T47D (cell line): Measurements from ENCODE around the gene CCK.

Experiments
- DNase-seq, 2 experiments: peaks; one replicate each; pipeline versions ENCODE4 v3.0.0 to v3.0.0-alpha.2; 2011 to 2012; ENCODE audit warnings: low read depth in 1 of 2, low spot score in 1 of 2
- JUND ChIP-seq: IDR thresholded peaks from 2 replicates; pipeline ENCODE4 v1.6.1; 2012; ENCODE audit warnings: low read depth
- in situ Hi-C: cut with HindIII; loops from 2 replicates; pipeline ENCODE4 v1.10.0; 2016; ENCODE audit warnings: low sequenced_read_pairs, low pct_unique_long_range_greater_than_20kb

Gene CCK

DNA sequence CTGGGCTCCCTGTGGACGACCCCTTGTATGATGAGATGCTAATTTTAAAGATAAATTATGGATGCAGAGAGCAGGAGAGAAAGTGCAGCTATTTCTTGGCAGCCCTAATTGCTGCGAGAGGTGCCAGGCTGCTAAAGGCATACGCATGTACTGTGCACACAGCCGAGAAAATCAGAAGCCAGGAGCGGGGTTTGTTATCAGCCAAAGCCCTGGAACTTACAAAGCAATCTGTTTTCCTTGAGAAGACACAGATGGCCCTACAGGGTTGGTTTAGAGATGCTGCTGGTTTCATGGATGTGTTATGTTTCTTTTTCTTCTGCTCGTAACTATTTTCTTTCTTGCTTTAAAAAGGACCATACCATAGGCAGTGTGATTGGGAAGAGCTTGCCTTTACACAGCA is 11.7 kb upstream of the CCK start:
- TF ChIP-seq JUND = no peak
- in situ Hi-C loops = no loop called here
- no peak for DNase-seq

DNA sequence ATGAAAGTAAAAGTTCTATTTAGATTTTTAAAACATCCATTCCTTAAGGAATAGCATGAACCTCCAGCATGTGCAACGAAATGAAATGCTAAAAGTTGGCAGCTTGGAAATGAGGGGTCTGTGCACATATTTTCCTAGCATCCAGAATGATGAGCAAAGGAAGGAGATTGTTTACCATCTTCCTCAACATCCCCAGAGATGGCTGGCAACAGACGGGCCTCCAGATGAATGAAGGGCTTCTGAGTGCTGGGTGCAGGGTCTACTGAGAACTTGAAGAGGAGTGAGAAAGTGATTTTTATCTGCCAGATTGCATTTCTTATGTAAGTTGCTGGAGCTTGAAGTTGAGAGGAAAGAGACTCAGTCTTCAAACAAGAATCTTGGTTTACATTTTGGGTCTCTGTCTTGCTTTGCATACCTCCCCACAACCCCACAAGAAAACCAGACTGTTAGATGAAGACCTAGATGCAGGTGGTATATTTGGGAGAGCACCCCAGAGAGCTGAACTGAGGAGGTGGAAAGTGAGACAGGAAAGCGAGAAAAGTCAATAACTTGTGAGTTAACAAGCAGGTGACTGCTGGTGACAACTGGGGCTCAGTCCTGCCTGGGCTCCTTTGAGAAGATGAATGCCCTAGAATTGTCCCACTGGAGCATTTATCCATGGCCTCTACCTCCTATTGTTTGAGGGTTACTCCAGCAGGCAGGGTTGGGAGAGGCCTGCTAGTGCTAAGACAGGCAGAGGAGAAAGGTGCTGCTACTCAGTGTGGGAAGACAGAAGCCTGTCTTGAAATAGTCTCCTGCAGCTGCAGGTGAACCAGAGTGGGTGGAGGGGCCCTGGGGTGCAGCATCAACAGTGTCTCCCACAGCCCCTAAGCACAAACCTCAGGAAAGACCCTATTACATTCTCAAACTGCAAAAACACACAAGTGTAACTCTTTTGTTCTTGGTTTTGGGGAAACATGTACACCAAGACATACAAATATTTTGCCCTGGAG is 10.5 kb upstream of the CCK start:
- no peak for DNase-seq
- in situ Hi-C loops = no loop called here
- no peak for TF ChIP-seq JUND

DNA sequence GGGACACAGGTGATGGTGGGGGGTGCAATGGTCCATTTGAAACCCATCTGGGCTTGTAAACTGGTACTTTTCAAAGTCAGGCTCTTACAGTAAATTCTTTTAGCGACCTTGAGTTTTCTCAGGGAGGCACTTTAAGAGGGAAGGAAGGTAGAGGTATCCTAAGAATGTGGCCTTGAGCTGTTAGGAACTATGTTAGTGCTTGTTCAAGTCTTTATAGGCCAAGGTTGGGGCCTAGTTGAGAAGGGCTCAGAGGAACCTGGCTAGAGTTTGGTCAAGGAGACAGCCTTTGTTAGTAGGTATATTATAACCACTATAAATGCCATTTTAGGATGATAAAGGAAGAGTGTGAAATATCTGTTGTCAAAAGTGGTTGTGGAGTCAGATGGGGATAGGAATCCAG is 9.2 kb upstream of the CCK start:
- TF ChIP-seq JUND = no peak
- in situ Hi-C loops = no loop called here

DNA sequence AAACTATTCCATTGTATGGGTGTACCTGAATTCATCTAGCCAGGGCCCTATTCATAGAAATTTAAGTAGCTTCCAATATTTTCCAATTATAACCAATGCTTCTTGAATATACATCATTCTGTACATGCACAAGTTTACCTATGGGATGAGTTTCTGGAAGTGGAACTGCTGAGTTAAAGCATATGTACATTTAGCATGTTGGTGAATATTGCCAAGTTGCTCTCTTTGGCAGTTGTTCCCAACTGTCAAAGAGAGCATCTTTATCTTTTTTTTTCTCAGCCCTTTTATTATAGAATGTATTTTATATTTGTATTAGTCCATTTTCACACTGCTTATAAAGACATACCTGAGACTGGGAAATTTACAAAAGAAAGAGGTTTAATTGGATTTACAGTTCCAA is 8.3 kb upstream of the CCK start:
- in situ Hi-C loops = no loop called here
- no peak for TF ChIP-seq JUND
- DNase-seq = no peak

More for the DNA sequence above, 9.2 kb upstream of the CCK start:
- DNase-seq = peak in 1 of 2 experiments; percentile 9

DNA sequence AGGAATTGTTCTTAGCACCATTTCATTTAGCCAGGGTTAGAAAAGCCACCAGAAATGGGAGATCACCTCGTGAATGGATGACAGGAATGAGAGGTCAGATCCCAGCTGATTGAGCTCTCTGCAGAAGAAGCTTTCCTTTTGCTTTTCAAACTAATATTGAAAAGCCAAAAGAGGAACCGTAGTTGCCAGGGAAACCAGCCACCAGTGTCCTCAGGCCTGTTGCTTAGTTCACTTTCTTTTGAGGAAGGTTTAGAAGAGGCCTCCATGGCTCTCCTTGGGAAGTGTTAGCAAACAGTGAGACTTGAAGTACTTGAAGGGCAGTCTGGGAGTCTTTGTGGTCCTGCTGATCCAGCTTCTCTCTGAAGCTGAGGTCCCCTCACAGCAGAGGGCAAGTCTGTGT is 7.4 kb upstream of the CCK start:
- TF ChIP-seq JUND = no peak
- in situ Hi-C loops = no loop called here
- DNase-seq = no peak

- in situ Hi-C loops = no loop called here
- no peak for DNase-seq
- TF ChIP-seq JUND = no peak
Measured at GRCh38 chr3:42271786-42272185, 5.8 kb upstream of the CCK start.

DNA sequence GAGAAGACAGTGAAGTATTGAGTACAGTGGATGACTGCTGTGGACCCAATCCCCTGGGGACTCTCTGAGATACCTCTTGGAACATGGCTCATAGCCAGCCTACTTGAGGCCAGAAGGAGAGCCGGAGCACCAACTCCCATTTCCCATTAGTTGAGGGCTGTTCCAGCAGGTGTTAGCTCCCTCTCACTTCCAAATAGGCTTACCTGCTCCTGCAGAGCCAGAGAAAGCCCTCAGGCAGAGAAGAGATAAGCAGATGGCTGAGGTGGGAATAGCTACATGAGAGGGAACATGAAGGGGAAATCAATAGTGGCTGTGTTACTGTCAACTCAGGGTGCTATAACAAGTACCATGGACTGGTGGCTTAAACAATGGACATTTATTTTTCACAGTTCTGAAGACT is 4.6 kb upstream of the CCK start:
- no peak for TF ChIP-seq JUND
- no peak for DNase-seq
- in situ Hi-C loops = no loop called here

DNA sequence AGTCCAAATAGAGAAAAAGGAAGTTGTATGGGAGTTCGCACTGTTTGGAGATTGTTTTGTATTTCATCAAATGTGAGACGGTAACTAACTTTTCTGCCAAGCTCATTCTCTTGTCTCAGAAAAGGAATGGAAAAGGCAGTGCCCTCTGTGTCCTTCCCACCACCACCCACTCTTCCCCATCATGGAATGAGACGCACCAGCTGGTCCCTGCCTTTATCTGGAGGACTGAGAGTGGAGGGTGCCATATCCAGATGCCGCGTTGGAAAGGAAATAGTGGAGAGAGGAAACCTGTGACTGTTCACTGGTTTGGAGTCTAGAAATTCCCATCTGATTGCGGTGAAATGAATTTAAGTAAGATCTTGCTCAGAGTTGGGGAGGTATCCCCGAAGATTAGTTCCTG is 3.7 kb upstream of the CCK start:
- in situ Hi-C loops = no loop called here
- no peak for TF ChIP-seq JUND
- DNase-seq = no peak

DNA sequence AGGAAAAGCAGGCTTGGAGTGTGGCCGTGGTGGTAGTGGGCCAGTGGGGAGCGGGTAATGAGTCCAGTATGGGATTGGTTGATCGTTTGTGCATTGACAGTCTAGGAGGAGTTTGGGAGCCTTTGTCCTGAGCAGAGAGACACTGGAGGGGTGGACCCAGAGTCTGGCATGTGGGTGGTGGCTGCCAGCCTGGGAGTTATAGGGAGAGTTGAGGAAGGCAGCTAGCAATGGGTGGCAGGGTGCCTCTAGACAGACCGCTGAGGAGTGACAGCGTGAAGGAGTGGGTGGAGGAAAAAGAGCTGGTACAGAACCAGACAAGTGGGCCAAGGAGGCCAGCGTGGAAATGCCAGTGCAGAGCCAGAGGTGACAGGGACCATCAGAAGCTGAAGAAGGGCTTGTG is 1.9 kb upstream of the CCK start:
- no peak for TF ChIP-seq JUND
- no peak for DNase-seq
- in situ Hi-C loops = no loop called here

DNA sequence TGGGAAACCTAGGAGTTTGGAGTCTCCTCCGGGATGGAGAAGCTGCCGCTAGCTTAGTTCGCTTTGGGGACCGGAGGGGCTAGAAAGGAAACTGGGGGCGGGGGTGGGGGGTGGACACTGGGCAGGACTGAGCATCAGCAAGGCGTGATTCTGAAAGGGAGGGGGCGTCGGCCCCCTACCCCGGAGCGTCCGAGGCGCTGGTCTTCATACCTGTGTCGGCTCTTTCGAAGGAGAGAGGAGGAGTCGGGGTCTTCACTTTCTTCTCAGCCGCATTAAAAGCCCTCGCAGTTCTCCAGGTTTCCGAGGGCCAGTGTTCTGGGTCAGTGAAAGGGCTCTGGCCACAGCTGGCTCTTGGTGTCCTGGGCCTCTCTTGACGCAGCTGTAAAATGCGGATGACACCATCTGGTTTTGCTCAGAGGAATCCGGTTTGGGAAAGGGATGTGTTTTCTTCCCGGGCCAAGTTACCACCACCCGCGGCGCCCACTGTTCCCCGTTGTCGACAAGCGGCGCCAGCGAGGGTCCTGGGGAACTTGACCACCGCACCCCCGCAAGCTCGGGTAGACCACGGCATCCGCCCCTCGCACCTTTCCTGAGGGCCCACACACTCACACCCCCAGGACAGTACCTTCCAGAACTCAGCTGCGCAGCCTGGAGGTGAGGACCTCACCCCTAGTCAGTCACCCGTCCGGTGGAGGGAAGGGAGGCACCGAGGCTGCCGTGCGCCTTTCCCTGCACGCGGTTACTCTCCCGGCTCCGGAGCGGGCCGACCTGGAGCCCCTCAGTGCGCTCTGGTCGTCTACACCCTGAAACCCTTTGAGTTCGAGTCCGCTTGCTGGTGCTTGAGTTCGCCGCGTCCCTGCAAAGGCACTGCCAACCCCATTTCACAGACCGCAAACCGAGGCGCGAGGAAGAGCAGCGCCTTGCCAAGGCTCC is 660 bp downstream of the CCK start:
- no peak for TF ChIP-seq JUND
- no peak for DNase-seq
- in situ Hi-C loops = no loop called here

DNA sequence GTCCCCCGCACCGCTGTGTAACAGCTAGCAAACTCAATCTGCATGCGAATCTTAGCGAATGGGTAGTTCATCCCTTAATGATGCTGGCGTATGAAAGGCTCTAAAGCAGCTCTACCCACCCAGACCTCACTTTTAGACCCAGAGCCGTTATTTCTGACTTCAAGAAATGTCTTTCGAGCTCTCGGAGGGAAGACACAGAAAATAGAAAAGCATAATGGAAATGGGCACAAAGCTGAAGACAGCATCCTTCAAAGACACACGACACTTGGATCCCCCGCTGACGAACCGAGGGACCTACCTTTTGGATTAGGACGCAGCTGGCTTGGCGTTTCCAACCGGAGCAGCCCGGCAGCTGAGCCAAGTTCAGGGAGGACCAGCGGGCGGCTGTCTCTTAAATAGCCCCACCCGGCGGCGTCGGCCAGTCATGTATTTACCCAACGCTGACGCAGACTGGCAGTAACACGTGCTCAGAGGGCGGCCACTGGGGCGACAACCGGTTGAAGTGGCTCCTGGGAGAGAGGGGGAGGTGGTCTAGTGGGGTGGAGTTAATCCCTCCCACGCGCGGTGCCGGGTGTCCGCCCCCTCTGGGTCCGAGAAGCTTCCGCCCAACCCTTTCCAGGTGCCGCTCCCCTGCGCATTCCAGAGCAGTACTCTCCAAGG is 1.5 kb downstream of the CCK start:
- no peak for DNase-seq
- in situ Hi-C loops = no loop called here
- TF ChIP-seq JUND = no peak
